CD4-positive, alpha-beta T cell treated with Interleukin-6 at 100 ng/mL for 8 hours (primary cell): Measurements from ENCODE around the gene SNPH.

Experiments
- DNase-seq: peaks from one replicate; pipeline ENCODE4 v3.0.0-alpha.2; 2020; ENCODE audit warnings: mixed read lengths, low spot score

SNPH gene

GRCh38 chr20:1307171-1307570 lies 41.1 kb downstream of the SNPH start:
- no peak for DNase-seq

DNA sequence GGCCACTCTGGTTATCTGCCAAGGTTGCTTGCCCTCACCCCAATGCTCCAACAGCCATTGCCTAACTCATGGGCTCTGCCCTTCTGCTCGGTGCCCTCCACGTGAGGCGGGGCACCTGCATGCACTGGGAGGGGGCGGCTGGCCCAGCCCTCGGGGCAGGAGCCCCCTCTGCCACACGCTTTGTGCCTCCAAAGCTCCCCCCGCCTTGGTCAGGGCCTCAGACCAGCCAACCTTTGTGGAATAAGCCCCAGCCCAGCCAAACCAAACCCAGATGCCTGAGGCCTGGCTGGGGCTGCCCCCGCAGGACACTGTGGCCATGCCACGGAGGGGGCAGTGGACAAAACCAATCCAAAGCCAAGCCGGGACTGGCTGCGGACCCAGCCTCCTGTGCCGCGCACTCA lies 41.5 kb downstream of the SNPH start:
- no peak for DNase-seq

- no peak for DNase-seq
Observed at GRCh38 chr20:1308067-1308701, 42.1 kb downstream of the SNPH start.

DNA sequence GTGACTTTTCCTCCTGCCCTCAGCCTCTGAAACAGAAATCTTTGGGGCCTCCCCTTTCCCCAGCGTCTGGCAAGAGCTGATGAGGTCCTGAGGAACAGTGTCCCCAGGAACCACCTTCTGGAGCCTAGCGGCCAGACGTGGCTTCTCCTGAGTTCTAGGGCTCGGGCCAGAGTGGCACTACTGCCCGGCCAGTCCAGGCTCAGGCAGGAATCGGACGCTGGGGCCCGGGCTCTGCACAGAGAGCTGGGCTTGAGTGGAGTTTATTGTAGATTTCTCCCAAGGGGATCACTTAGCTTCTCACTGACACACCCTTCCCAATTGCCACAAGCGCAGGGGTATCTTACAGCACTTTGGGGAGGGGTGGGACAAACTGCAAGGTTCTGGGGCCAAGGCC lies 42.6 kb downstream of the SNPH start:
- no peak for DNase-seq

- no peak for DNase-seq
Observed at GRCh38 chr20:1309439-1309847, 43.3 kb downstream of the SNPH start.

GRCh38 chr20:1310071-1310470 lies 44.0 kb downstream of the SNPH start:
- no peak for DNase-seq

- DNase-seq = no peak
Observed at GRCh38 chr20:1310506-1311190, 44.6 kb downstream of the SNPH start.

- no peak for DNase-seq
Observed at GRCh38 chr20:1312308-1312707, 46.2 kb downstream of the SNPH start.

GRCh38 chr20:1312904-1313235 lies 46.8 kb downstream of the SNPH start:
- no peak for DNase-seq

DNA sequence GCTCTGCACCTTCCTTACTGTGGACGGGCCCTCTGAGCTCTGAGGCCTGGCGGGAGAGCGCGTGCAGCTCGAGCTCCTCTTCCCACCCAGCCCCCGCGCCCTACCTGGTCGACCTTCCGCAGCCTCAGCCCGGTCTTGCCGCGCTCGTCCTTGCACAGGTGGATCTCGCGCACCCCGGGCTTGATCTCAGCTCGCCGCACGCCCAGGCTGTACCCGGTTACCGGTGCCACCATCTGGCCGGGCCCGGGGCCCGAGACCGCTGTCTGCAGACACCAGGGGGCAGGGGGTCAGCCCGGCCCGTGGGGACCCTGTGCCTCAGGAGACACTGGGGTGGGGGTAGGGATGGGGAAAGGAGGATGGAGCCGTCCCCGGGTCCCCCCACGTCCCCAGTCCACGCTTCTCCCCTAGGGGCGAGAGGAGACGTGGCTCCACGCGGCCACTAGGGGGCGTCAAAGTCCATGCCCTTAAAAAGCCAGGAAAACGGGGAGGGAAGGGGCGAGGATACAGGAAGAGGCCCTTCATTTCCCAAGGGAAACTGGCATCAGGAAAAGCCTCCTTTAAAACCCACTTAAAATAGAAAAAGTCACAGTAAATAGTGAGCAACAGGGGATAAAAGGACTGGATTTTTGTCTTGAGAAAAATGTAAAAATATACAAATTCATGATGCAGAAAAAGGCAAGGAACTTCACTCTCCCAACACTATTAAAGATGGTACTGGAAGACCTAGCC lies 47.3 kb downstream of the SNPH start:
- DNase-seq = peak; percentile 55

GRCh38 chr20:1315804-1316203 lies 49.7 kb downstream of the SNPH start:
- no peak for DNase-seq

DNA sequence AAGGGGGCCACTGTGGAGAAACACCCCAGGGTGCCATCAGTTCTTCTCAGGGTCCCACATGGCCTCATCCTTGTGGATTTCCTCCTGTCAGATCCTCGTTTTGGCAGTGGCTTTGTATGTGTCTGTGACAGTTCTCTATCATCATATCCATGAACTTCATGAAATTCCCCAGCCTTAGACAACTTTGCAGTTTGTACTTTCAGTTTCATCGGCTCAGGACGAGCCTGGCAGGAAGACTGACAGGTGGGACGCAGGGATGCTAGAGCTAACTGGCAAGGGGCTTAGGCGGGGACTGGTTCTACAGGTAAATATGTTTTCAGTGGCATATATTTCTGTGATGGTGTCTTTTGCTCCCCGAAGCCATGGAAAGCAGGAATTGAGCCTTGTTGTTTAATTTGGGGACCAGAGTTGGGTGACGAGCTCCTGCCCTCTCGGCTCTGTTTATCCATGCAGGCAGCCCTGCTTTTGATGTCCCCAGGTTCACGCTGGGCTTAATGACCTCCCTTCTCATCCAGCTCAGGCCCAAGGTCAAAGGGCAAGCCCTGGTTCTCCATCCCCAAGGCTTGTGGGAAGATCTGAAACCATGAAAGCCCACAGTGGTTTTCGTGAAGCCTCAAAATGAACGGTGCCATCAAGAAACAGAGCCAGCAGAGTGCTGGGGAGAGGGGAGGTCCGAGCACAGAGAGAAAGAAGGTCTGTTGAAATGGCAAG lies 51.6 kb downstream of the SNPH start:
- no peak for DNase-seq

DNA sequence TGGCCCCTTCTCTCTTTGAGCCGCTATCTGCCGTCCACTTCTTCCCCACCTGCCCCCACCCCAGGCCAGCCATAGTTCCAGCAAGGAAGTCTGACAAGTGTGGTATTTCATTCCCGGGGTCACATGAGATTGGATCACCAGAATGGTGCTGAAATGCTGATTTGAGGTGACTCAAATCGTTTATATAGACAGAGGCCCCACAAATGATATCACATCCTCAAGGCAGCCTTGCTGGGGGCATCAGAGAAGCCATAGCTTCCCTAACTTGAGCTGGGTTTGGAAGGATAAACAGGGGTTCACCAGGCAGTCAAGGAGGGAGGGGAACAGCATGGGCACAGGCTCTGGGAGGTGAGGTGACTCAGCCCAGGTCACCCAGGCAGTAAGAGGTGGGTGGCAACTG lies 53.0 kb downstream of the SNPH start:
- no peak for DNase-seq

- DNase-seq = no peak
Observed at GRCh38 chr20:1319462-1319861, 53.4 kb downstream of the SNPH start.

DNA sequence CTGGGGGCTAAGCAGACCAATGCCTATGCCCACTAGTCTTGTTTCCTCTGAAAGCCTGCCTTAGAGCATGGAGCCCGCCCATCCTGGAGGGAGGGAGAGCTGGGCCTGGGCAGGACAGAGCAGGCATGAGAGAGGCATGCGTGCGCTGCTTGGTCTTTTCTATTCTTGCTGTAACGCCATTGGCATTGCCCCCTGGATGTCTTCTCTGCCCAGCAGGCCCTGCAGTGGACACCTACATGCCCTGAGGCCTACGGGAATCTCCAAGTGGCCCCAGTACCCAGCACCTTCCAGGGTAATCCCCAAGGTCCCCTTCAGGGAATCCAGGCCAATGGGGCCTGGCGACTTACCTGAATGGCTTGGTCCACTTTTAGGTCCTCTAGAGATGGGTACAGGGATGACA lies 53.9 kb downstream of the SNPH start:
- DNase-seq = no peak

GRCh38 chr20:1320902-1321653 lies 55.0 kb downstream of the SNPH start:
- DNase-seq = no peak

DNA sequence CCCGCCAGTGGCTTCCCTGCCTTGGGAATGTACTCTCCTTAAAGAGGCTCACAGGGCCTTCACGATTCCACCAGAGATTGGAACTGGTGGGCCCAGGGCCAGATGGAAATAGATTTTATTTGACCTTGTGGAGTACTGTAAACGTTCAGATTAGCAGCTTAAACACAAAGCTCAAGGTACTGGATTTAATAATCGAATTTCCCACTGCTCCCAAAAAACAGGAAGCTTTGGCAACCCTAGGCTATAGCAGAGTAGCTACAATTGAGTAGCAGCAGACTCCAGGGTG lies 55.5 kb downstream of the SNPH start:
- DNase-seq = no peak

DNA sequence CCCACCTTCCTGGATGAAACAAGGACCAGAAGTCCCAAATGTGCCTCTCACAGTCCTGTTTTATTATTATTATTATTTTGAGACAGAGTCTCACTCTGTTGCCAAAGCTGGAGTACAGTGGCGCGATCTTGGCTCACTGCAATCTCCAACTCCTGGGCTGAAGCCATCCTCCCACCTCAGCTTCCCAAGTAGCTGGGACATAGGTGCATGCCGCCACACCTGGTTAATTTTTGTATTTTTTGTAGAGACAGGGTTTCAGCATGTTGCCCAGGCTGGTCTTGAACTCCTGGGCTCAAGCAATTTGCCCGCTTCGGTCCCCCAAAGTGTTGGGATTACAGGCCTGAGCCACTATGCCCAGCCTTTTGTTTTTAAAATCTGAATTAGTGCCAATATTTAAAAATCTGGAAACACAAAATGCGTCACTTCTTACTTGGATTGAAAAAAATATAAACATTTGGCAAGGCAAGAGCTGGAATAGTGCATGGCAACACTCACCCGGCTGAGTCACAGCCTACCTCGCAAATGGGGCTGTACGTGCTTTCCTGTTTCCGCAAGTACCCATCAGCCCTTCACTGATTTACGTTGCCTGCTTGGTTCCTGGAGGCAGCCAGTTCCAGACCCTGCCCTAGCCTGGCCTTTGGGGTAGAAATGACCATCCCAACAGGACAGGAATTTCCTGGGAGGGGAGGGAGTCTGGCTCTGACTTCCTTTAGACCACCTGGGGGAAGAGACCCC lies 56.6 kb downstream of the SNPH start:
- no peak for DNase-seq

DNA sequence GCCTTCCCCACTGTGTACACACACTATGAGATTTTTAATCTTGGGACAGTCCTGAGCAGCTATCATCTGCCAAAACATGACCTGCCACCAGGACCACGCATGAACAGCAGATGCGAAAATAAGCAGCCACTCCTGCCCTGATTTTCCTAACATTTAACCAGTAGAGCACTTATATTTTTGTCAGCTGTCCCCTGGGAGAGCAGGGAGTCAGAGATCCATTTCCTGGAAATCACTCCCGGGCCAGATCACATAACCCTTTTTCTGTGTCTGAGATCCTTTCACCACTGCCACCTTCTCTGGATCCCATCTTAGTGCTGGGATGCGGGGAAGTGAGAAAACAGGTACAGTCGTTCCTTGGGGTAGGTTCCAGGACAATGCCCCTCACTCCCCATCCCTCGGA lies 57.2 kb downstream of the SNPH start:
- DNase-seq = no peak

DNA sequence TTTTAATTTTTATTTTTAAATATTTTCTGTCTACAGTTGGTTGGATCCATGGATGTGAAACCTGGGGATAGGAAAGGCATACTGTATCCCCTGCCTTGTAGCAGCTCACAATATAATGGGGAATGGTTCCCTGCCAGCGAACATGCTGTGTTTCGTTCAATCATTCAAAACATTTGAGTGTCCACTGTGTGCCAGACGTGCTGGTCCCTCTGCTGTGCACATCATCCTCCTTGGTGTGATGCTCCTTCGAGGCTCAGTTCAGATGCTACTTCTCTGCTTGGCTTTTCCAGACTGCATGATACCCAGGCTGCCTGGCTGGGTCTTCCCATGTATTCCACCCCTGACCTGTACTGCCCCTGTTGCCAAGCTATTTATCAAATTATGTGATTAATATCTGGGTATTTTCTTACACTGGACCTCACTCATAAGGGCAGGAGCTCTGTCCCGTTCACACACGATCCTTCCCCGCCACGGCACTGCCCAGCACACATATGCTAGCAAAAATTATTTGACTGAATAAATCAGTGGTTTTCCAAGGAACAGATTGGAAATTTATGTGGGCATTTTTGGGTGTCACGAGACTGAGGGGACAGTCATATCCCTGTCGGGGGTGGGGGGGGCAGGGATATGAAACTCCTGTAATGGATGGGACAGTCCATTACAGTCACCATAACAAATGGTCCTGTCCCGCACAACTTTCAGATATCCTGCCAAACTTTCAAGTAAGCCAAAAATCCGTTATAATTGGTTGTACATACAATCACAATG lies 57.9 kb downstream of the SNPH start:
- no peak for DNase-seq

DNA sequence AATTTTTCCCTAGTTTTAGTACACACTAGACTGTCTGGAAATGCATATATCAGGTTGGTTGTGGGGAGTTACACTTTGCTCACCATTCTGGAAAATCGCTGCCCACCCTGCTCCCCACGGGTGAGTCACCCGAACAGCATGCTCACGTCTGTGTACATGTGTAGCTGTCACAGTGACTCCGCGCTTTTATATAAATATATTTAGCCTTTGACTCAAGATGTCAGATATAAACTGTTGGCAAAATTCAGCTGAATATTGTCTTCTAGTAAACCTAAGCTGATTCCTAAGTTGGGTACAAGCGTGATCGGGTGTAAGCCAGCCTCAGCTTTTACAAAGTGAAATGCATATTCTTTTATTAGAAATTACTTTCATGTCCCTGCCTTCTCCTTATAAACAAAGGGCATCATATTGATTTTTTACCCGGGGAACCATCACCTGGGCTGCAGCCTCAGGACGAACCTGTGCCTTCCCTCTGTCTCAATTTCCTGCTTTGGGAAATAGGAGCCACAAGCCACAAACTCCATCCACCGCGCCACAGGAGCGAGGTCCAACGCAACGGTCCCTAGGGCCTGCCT lies 58.6 kb downstream of the SNPH start:
- no peak for DNase-seq
